ENCODE measurements around the gene BRINP1. TPM values are rescaled to one million over a fixed set of nuclear protein-coding genes. Genes with fewer than 3 reads are reported as not detected.

Gene BRINP1
- total RNA-seq, 1 experiment from 2014 or later: 42.7 TPM

- Histone ChIP-seq H3K27me3 (no peaks in the 10 kb centered on the region), H3K36me3 (peaks cover 16% of the 10 kb centered on the region), H3K4me1 (no peaks in the 10 kb centered on the region), H3K9me3 (replicated peaks) (no peaks in the 10 kb centered on the region), H3K27ac (no peak overlapping the region), H3K4me3 (no peak overlapping the region)
- DNase-seq: no peak
These were observed 55.4 kb downstream of the BRINP1 start for GRCh38 chr9:119313846-119314245.

GRCh38 chr9:119310741-119311140 is 58.5 kb downstream of the BRINP1 start:
- Histone ChIP-seq H3K4me3 (no peak overlapping the region), H3K4me1 (no peaks in the 10 kb centered on the region; the same call in 1 of the 2 replicates)

GRCh38 chr9:119307471-119307870 is 61.8 kb downstream of the BRINP1 start:
- Histone ChIP-seq H3K9me3 (replicated peaks) (no peaks in the 10 kb centered on the region), H3K4me3 (no peak overlapping the region), H3K27me3 (no peaks in the 10 kb centered on the region), H3K36me3 (peaks cover 15% of the 10 kb centered on the region), H3K4me1 (peaks cover 8% of the 10 kb centered on the region), H3K27ac (no peak overlapping the region)
- no peak for DNase-seq

More at GRCh38 chr9:119310741-119311140, 58.5 kb downstream of the BRINP1 start:
- H3K27ac ChIP-seq: no peak overlapping the region
- no peaks in the 10 kb centered on the region for H3K9me3 ChIP-seq (replicated peaks)
- no peaks in the 10 kb centered on the region for H3K27me3 ChIP-seq
- DNase-seq: no peak
- peaks cover 23% of the 10 kb centered on the region for H3K36me3 ChIP-seq

GRCh38 chr9:119304555-119304954 is 64.7 kb downstream of the BRINP1 start:
- no peak overlapping the region for H3K4me3 ChIP-seq
- H3K36me3 ChIP-seq: peaks cover 10% of the 10 kb centered on the region; the same call in 1 of the 2 replicates
- H3K27me3 ChIP-seq: no peaks in the 10 kb centered on the region
- DNase-seq: peak; percentile 52 to 72
- no peaks in the 10 kb centered on the region for H3K9me3 ChIP-seq (replicated peaks)
- H3K27ac ChIP-seq: no peak overlapping the region
- peaks cover 8% of the 10 kb centered on the region for H3K4me1 ChIP-seq

- Histone ChIP-seq H3K4me1 (peaks cover 8% of the 10 kb centered on the region), H3K27ac (no peak overlapping the region), H3K36me3 (peaks cover 6% of the 10 kb centered on the region; the same call in 1 of the 2 replicates), H3K9me3 (replicated peaks) (no peaks in the 10 kb centered on the region), H3K4me3 (no peak overlapping the region), H3K27me3 (no peaks in the 10 kb centered on the region)
- no peak for DNase-seq
These were observed 66.1 kb downstream of the BRINP1 start for GRCh38 chr9:119302988-119303698.

- no peaks in the 10 kb centered on the region for H3K9me3 ChIP-seq (replicated peaks)
These were observed 71.0 kb downstream of the BRINP1 start for GRCh38 chr9:119298076-119298853.

GRCh38 chr9:119291554-119291953 is 77.7 kb downstream of the BRINP1 start:
- no peaks in the 10 kb centered on the region for H3K9me3 ChIP-seq (replicated peaks)
- no peaks in the 10 kb centered on the region for H3K27me3 ChIP-seq
- no peak overlapping the region for H3K4me3 ChIP-seq
- DNase-seq: no peak
- H3K27ac ChIP-seq: no peak overlapping the region
- no peaks in the 10 kb centered on the region for H3K4me1 ChIP-seq
- peaks cover 4% of the 10 kb centered on the region; the same call in 1 of the 2 replicates for H3K36me3 ChIP-seq

More at GRCh38 chr9:119298076-119298853, 71.0 kb downstream of the BRINP1 start:
- Histone ChIP-seq H3K4me3 (no peak overlapping the region), H3K36me3 (peaks cover 8% of the 10 kb centered on the region; the same call in 1 of the 2 replicates), H3K27me3 (no peaks in the 10 kb centered on the region), H3K4me1 (no peaks in the 10 kb centered on the region), H3K27ac (no peak overlapping the region)
- no peak for DNase-seq

GRCh38 chr9:119289740-119290433 is 79.3 kb downstream of the BRINP1 start:
- Histone ChIP-seq H3K9me3 (replicated peaks) (no peaks in the 10 kb centered on the region), H3K4me3 (no peak overlapping the region), H3K4me1 (no peaks in the 10 kb centered on the region), H3K27me3 (no peaks in the 10 kb centered on the region), H3K27ac (no peak overlapping the region), H3K36me3 (no peaks in the 10 kb centered on the region; the same call in 1 of the 2 replicates)
- peak; percentile 72 to 89 for DNase-seq

GRCh38 chr9:119284587-119285337 is 84.5 kb downstream of the BRINP1 start:
- Histone ChIP-seq H3K27ac (no peak overlapping the region), H3K36me3 (no peaks in the 10 kb centered on the region), H3K4me1 (no peaks in the 10 kb centered on the region), H3K27me3 (no peaks in the 10 kb centered on the region), H3K4me3 (no peak overlapping the region), H3K9me3 (replicated peaks) (no peaks in the 10 kb centered on the region)
- DNase-seq: no peak

- Histone ChIP-seq H3K9me3 (replicated peaks) (no peaks in the 10 kb centered on the region), H3K4me1 (no peaks in the 10 kb centered on the region), H3K27me3 (no peaks in the 10 kb centered on the region), H3K36me3 (0 out of 2 replicates have a peak, but pooled peaks cover 5% of the 10 kb centered on the region), H3K4me3 (no peak overlapping the region), H3K27ac (no peak overlapping the region)
- peak; percentile 27 to 63 for DNase-seq
These were observed 85.1 kb downstream of the BRINP1 start for GRCh38 chr9:119284118-119284517.

GRCh38 chr9:119283078-119283794 is 86.0 kb downstream of the BRINP1 start:
- Histone ChIP-seq H3K27me3 (no peaks in the 10 kb centered on the region), H3K27ac (no peak overlapping the region), H3K9me3 (replicated peaks) (no peaks in the 10 kb centered on the region), H3K36me3 (0 out of 2 replicates have a peak, but pooled peaks cover 5% of the 10 kb centered on the region), H3K4me1 (no peaks in the 10 kb centered on the region), H3K4me3 (no peak overlapping the region)
- DNase-seq: peak in 1 of 2 experiments; percentile 15

- Histone ChIP-seq H3K4me1 (no peaks in the 10 kb centered on the region), H3K9me3 (replicated peaks) (no peaks in the 10 kb centered on the region), H3K27ac (no peak overlapping the region), H3K36me3 (0 out of 2 replicates have a peak, but pooled peaks cover 5% of the 10 kb centered on the region), H3K4me3 (no peak overlapping the region), H3K27me3 (no peaks in the 10 kb centered on the region)
- DNase-seq: no peak
These were observed 86.7 kb downstream of the BRINP1 start for GRCh38 chr9:119282476-119283077.

GRCh38 chr9:119280740-119281485 is 88.3 kb downstream of the BRINP1 start:
- Histone ChIP-seq H3K27me3 (no peaks in the 10 kb centered on the region), H3K4me1 (no peaks in the 10 kb centered on the region), H3K36me3 (peaks cover 8% of the 10 kb centered on the region; the same call in 1 of the 2 replicates), H3K27ac (no peak overlapping the region), H3K9me3 (replicated peaks) (no peaks in the 10 kb centered on the region), H3K4me3 (no peak overlapping the region)
- no peak for DNase-seq
